Stimulated activated CD8-positive, alpha-beta memory T cell treated with anti-CD3 and anti-CD28 coated beads, Interleukin-7, amount 100 ng/mL, for 48 hours (primary cell): ENCODE results near the gene SGIP1.
"Not testable (repeated sequence)": the region's sequence is repeated elsewhere in the genome, so short reads cannot be mapped to it uniquely, and the experiment has no call there.

Experiments
- DNase-seq, 2 donors: peaks; one replicate each; pipeline ENCODE4 v3.0.0-alpha.2; 2020; ENCODE audit warnings: low read depth in 1 of 2; ENCODE audit errors: extremely low read depth in 1 of 2

Gene SGIP1

GRCh38 chr1:66552829-66553228, 18.9 kb downstream of the SGIP1 start:
- no peak for DNase-seq

GRCh38 chr1:66553846-66554245, 19.9 kb downstream of the SGIP1 start:
- DNase-seq = no peak

- DNase-seq = no peak
Observed at GRCh38 chr1:66556161-66556611, 22.2 kb downstream of the SGIP1 start.

GRCh38 chr1:66557157-66557556, 23.2 kb downstream of the SGIP1 start:
- no peak for DNase-seq

- DNase-seq = no peak
Observed at GRCh38 chr1:66559517-66559916, 25.6 kb downstream of the SGIP1 start.

GRCh38 chr1:66562561-66562960, 28.6 kb downstream of the SGIP1 start:
- no peak for DNase-seq

- DNase-seq = no peak
Observed at GRCh38 chr1:66563094-66563800, 29.3 kb downstream of the SGIP1 start.

GRCh38 chr1:66563941-66564630, 30.1 kb downstream of the SGIP1 start:
- DNase-seq = no peak

GRCh38 chr1:66570196-66570595, 36.2 kb downstream of the SGIP1 start:
- DNase-seq = no peak

- DNase-seq = no peak
Observed at GRCh38 chr1:66571789-66572188, 37.8 kb downstream of the SGIP1 start.

GRCh38 chr1:66575739-66576138, 41.8 kb downstream of the SGIP1 start:
- no peak for DNase-seq

GRCh38 chr1:66576645-66577044, 42.7 kb downstream of the SGIP1 start:
- DNase-seq = no peak

GRCh38 chr1:66578841-66579240, 44.9 kb downstream of the SGIP1 start:
- DNase-seq = no peak

- no peak for DNase-seq
Observed at GRCh38 chr1:66580081-66580480, 46.1 kb downstream of the SGIP1 start.

- DNase-seq = no peak
Observed at GRCh38 chr1:66583021-66583420, 49.1 kb downstream of the SGIP1 start.

- no peak for DNase-seq
Observed at GRCh38 chr1:66585002-66585401, 51.0 kb downstream of the SGIP1 start.

GRCh38 chr1:66589326-66589725, 55.4 kb downstream of the SGIP1 start:
- DNase-seq = no peak

- DNase-seq = not testable (repeated sequence)
Observed at GRCh38 chr1:66592106-66592507, 58.2 kb downstream of the SGIP1 start.

GRCh38 chr1:66596191-66596590, 62.2 kb downstream of the SGIP1 start:
- no peak for DNase-seq

GRCh38 chr1:66597500-66597899, 63.5 kb downstream of the SGIP1 start:
- DNase-seq = no peak

- DNase-seq = no peak
Observed at GRCh38 chr1:66598670-66599069, 64.7 kb downstream of the SGIP1 start.

- DNase-seq = no peak
Observed at GRCh38 chr1:66599346-66599745, 65.4 kb downstream of the SGIP1 start.
